Measurements from ENCODE around the gene JADE2.

DNA sequence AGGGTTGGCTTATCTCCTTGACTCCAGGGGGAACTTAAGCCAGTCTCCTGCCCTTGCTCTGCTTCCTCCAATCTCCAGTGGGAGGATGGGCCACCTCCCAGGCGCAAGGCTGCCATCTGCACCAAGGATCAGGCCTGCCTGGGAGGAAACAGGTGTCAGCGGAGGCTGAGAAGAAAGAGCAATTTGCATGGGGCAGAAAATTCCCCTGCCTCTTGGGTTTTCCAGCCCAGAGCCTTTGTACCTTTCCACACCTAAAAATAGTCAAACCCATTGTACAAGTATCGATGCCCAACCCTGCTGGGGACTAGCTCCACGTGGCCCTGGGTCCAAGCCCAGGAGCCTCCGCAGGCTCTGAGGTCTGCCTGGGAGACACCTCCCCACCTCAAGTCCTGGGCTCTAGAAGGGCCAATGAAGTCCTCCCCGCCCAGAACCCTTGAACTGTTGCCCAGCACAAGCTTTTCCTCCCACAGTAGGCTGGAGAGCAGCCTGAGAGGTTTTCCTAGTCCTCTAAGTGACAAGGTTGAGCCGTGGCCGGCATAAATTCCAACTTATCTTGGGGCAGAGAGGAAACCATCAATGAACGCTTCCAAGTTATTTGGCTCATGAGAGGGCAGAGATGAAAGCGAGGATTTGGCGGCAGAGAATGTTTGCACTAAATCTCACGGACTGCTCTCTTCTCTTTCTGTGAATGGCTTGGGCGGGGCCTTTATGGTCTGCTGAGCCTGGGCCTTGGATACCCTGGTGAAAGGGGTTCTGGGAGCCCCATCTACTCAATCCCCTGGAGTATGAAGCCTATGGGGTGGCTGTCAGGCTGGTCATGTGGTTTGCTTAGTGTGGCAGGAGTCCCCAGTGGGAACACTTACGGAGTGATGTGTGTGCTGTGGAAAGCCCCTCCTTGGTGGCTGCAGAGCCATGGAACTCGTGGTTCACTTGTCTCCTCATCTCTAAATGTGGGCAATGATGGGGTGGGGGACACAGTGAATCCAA, 15.6 kb downstream of the JADE2 start:
- TF ChIP-seq, protein P1, sequence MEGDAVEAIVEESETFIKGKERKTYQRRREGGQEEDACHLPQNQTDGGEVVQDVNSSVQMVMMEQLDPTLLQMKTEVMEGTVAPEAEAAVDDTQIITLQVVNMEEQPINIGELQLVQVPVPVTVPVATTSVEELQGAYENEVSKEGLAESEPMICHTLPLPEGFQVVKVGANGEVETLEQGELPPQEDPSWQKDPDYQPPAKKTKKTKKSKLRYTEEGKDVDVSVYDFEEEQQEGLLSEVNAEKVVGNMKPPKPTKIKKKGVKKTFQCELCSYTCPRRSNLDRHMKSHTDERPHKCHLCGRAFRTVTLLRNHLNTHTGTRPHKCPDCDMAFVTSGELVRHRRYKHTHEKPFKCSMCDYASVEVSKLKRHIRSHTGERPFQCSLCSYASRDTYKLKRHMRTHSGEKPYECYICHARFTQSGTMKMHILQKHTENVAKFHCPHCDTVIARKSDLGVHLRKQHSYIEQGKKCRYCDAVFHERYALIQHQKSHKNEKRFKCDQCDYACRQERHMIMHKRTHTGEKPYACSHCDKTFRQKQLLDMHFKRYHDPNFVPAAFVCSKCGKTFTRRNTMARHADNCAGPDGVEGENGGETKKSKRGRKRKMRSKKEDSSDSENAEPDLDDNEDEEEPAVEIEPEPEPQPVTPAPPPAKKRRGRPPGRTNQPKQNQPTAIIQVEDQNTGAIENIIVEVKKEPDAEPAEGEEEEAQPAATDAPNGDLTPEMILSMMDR (IDR thresholded peaks at IDR 0.05) = no peak
- TF ChIP-seq POLR2A (IDR thresholded peaks at IDR 0.05) = no peak

Measured in stomach (tissue), 4 donors.